ENCODE measurements around the gene PCBP3. TPM values are rescaled to one million over a fixed set of nuclear protein-coding genes. Genes with fewer than 3 reads are reported as not detected.
"Not testable (repeated sequence)": the region's sequence is repeated elsewhere in the genome, so short reads cannot be mapped to it uniquely, and the experiment has no call there.

The PCBP3 gene
- total RNA-seq, 6 experiments from 2014 or later, result 0.37 to 1.5 (median 0.69) TPM

- Histone ChIP-seq H3K9me3 (no peaks in the 10 kb centered on the region), H3K27ac (no peak overlapping the region), H3K4me3 (no peak overlapping the region), H3K27me3 (no peaks in the 10 kb centered on the region), H3K36me3 (no peaks in the 10 kb centered on the region), H3K4me1 (no peaks in the 10 kb centered on the region)
- ATAC-seq (no peak), DNase-seq (no peak)
- intact Hi-C loops (cut with DNase I), result no loop called here
- WGBS (ENCODE audit: insufficient coverage, low coverage, low lambda C conversion rate, missing lambda C conversion rate), result 62% methylated on average over 3 of the region's 4 CpGs
- TF ChIP-seq CTCF (IDR thresholded peaks at IDR 0.05) (no peak), POLR2A (IDR thresholded peaks at IDR 0.05) (no peak)
Observed at GRCh38 chr21:45957551-45957950, 314.0 kb downstream of the PCBP3 start.

DNA sequence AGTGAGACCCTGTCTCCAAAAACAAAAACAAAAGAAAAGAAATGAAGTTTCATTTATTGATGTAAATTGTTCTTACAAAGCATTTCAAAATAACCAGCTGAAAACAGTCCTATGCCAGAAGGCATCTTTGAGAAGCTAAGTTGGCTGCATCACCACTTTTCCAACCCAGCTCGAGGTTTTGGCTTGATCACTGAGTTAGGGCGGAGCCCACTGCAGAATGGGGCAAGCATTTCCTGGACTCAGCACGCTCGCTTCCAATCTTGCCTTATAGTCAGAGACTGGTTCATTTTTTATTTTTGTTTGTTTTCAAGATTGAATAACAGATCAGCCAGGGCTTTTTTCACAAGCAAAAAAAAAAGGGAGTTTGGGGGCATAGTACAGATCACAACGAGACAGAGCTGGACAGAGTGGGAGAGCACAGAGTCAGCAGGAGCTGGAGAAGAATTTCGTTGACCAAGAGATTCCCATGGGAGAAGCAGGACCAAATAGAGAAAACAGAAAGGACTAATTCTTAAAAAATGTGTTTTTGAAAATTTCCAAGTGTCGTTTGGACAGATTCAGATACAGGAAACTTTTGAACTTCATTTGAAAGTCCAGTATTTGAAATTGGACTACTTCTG is 314.6 kb downstream of the PCBP3 start:
- DNase-seq (no peak), ATAC-seq (no peak)
- 23% methylated on average over 7 of the region's 7 CpGs for WGBS (ENCODE audit: insufficient coverage, low coverage, low lambda C conversion rate, missing lambda C conversion rate)
- TF ChIP-seq POLR2A (IDR thresholded peaks at IDR 0.05), result no peak
- no peak for TF ChIP-seq CTCF (IDR thresholded peaks at IDR 0.05)
- intact Hi-C loops (cut with DNase I), result no loop called here
- H3K27me3 ChIP-seq, result no peaks in the 10 kb centered on the region
- no peaks in the 10 kb centered on the region for H3K4me1 ChIP-seq
- H3K27ac ChIP-seq, result no peak overlapping the region
- H3K36me3 ChIP-seq, result no peaks in the 10 kb centered on the region
- no peaks in the 10 kb centered on the region for H3K9me3 ChIP-seq
- H3K4me3 ChIP-seq, result no peak overlapping the region

- Histone ChIP-seq H3K27me3 (no peaks in the 10 kb centered on the region), H3K4me3 (no peak overlapping the region), H3K36me3 (no peaks in the 10 kb centered on the region), H3K27ac (no peak overlapping the region), H3K4me1 (no peaks in the 10 kb centered on the region), H3K9me3 (no peaks in the 10 kb centered on the region)
- DNase-seq (no peak), ATAC-seq (no peak)
- intact Hi-C loops (cut with DNase I), result no loop called here
- TF ChIP-seq CTCF (IDR thresholded peaks at IDR 0.05), result no peak
- no peak for TF ChIP-seq POLR2A (IDR thresholded peaks at IDR 0.05)
- WGBS (ENCODE audit: insufficient coverage, low coverage, low lambda C conversion rate, missing lambda C conversion rate), result 60% methylated on average over 4 of the region's 5 CpGs
Observed at GRCh38 chr21:45959182-45959581, 315.7 kb downstream of the PCBP3 start.

GRCh38 chr21:45959779-45960390 is 316.4 kb downstream of the PCBP3 start:
- intact Hi-C loops (cut with DNase I), result no loop called here
- no peaks in the 10 kb centered on the region for H3K4me1 ChIP-seq
- DNase-seq (no peak), ATAC-seq (peak in 1 of 4 donors; percentile 20)
- H3K27me3 ChIP-seq, result no peaks in the 10 kb centered on the region
- H3K27ac ChIP-seq, result no peak overlapping the region
- no peaks in the 10 kb centered on the region for H3K9me3 ChIP-seq
- 80% methylated on average over 2 of the region's 11 CpGs for WGBS (ENCODE audit: insufficient coverage, low coverage, low lambda C conversion rate, missing lambda C conversion rate)
- no peak for TF ChIP-seq POLR2A (IDR thresholded peaks at IDR 0.05)
- TF ChIP-seq CTCF (IDR thresholded peaks at IDR 0.05), result no peak
- H3K36me3 ChIP-seq, result no peaks in the 10 kb centered on the region
- no peak overlapping the region for H3K4me3 ChIP-seq

GRCh38 chr21:45961408-45961807 is 317.9 kb downstream of the PCBP3 start:
- intact Hi-C loops (cut with DNase I), result not testable (repeated sequence)
- WGBS (ENCODE audit: insufficient coverage, low coverage, low lambda C conversion rate, missing lambda C conversion rate), result 67% methylated on average over 1 of the region's 2 CpGs

More at GRCh38 chr21:45961408-45961807, 317.9 kb downstream of the PCBP3 start:
- not testable (repeated sequence) for DNase-seq, H3K27ac ChIP-seq, H3K36me3 ChIP-seq, ATAC-seq, H3K4me3 ChIP-seq, H3K27me3 ChIP-seq, H3K9me3 ChIP-seq
- H3K4me1 ChIP-seq, result peaks cover 0 to 10% (median 5%) of the 10 kb centered on the region in 4 donors

Measured in right lobe of liver (tissue), 6 donors.